Superior temporal gyrus (tissue), 1 donor: ENCODE data around the gene OSGIN1.

Source experiments
- DNase-seq: peaks from one replicate; pipeline ENCODE4 v3.0.0-alpha.2; 2016; ENCODE audit errors: extremely low spot score

Gene OSGIN1

DNA sequence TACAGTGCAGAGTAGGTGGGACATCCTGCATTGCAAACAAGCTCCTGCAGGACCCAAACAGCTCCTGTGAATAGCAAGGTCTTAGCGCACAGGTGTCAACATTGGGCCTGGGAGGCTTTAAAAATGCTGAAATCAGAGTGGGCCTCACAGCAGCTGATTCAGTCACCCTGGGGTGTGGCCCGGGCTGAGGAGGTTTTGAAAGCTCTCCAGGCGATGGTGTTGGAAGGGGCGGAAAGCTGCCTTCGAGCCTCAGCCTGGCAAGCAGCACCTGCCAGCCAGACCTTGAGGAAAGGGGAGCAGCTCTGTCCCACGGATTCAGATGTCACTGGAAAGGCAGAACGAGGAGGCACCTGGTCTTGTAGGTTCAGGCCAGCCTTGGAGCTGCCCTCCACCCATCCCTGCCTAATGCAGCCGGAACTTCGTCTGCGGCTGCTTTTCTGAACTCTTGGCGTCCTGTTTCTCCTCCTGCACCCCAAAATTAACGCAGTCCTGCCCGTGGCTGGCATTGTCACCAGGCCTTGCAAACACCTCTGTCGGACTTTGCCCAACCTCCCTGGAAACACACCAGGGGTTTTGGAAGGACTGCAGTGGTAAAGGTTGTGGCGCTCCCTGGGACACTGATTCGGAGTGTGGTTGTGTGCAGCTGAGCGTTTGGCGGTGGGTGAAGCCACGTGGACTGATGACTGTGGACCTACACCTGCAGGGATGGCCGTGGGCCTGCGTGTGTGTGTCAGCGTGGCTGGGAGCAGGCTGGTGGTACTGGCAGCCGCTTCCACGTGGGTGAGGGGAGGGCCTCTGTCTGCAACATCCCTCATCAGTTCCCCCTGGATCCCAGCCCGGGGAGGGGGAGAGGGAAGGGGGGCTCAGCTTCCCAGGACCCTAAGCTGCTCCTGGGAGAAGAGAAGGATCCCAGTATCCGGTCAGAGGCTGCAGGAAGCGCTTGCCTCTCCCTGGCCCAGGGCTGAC is 18.4 kb downstream of the OSGIN1 start:
- no peak for DNase-seq

DNA sequence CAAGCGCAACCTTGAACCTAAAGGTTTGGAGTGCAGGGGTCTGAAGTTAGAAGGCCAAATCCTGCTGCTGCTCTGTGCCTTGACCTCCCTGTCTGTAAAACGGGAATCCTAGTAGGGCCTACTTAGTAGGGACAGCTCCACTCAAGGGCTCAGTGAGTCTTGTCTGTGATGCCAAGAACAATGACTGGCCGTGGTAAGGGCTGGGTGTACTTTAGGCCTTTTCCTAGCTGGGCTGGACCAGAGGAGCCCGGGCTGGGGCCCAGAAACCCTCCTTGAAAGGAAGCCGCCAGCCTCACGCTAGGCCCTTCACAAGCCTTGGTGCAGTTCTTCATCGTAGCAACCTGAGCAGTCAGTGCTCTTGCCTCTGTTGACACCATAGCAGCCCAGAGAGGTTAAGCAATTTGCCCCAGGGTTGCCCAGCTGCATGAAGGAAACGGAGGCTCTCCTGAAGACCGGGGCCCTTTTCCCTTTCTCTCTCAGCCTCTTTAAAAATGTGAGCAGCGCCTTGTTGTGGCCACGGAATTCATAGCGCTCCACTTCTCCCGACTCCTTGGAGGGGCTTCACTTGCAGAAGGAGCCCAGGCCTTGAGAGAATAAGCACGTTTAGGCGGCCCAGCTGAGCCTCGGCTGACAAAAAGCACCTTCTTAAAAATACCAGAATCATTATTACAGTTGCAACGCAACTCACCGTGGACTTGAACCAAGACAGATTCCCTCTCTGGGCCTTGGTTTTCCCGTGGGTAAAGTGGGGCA is 19.4 kb downstream of the OSGIN1 start:
- DNase-seq: no peak

DNA sequence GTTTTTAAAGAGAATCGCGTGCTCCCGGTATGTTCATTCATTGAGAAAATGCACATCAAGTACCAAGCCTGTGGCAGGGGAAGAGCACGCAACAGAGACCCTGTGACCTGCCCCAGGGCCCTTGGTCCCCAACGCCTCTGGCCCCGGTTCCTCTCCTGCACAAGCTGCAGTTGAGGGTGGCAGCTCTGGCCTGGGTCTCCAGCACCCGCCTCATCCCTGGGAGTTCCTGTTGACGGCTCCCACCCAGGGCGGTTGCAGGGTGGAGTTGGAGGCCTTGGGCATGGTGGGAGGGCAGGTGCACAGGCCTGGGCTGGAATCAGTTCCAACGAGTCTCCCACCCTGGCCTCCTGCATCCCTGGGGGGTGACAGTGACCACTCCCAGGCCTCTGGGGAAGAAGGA is 20.0 kb downstream of the OSGIN1 start:
- no peak for DNase-seq

DNA sequence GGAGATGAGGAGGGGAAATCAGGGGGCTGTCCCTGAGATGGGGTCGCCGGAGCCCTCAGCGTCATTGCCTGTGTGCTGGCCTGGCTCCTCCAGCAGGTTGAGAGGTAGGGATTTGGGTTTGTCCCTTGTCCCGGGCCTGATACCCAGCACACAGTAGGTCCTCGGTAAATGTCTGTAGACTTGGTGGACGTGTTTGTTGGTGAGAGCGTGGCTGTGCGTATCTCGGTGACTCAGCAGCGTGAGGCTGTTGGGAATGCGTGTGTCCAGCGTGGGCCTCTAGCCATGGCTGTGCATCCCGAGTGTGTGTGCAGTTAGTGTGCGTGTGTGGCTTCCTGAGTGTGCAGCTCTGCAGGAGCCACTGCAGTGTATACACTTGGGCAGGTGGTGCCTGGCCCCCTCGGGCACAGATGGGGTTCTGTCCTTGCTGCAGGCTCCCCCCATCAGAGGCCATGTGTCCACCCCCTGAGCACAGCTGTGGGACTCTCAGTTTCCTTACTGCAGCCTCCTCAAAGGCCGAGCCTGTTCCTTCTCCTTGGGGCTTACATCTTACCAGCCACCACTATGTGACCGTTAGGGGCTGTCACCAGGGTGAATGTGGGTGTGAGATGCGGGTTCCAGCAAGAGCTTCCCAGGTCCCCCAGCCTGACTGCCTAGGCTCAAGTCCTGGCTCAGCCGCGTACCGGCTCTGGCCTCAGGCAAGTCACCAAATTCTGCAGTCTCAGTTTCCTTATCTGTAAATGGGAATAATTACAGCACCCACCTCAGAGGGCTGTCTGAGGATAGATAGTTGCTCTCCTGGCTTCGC is 20.7 kb downstream of the OSGIN1 start:
- no peak for DNase-seq

DNA sequence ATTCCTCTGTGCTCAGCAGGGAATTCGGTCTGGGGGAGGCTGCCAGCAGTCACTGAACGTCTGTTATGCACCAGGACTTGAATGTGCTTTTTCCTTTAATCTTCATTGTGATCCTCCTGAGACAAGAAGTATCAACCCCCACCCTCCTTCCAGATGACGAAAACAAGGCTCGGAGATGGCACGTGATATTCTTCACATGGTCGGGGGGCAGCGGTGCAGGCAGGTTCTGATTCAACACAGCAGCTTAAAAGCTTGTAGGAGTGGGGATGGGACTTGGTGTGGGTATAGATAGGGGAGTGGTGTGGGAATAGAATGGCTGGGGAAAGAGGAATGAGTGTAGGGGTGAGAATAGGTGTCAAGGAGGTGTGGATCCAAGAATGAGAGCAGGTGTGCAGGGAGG is 21.4 kb downstream of the OSGIN1 start:
- no peak for DNase-seq

DNA sequence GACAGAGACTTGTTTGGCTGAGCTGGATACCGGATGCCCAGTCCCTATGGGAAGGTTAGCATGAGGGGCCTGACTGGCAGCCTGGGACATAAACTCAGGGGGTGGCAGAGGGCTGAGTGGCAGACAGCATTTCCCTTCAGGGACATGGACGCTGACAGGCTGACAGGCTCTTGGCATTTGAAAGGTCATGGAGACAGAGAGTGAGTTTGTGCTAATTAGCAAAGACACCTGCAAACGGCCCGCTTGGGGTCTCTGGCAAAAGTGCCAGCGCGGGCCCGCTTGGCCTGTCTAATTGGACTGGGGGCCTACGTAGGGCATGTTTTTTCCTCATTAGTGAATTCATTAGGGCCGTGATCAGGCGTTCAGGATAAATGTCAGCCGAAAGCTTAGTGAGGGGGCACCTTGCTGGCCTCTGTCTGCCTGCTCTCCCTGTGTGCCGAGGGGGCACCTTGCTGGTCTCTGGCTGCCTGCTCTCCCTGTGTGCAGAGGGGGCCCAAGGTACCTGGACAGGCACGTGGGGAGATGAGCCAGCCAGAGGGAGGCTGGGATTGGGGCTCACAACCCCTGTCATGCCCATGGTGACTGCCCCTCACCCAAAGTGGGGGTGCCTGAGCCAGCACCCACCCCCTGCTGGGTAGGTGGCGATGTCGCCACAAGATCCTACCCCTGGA is 22.7 kb downstream of the OSGIN1 start:
- DNase-seq: no peak

DNA sequence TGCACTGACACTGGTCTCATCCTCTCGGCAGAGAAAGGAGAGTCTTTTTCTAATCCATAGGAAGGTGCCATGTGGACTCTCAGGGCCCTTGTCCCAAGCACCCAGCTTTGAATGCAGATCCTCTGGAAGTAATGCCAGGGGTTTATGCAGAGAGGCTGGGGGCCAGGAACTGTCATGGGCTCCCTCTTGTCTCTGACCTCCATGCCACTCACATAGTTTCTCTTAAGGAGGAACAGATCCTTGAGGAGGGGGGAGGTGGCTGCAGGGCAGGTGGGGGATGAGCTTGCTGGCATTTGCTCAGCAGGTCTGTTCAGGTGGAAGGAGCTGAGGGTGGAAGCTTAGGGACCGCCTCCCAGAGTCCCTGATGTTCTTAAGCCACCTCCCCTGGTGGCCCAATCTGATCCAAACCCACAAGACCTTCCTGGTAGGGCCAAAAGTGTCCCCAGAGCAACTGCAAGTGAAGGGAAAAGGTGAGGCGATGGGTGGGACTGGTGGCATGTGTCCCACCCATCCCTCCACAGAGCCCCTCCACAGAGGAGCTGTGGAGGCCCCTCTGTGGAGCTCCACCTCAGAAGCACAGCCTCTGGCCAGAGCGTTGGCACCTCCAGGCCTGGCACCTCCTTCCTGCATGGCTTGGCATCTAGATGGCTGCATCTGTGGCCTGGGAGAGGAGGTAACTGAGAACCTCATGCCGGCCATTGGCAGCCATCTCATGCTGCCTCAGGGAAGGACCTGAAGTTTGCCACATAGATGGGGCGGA is 24.2 kb downstream of the OSGIN1 start:
- DNase-seq: no peak

DNA sequence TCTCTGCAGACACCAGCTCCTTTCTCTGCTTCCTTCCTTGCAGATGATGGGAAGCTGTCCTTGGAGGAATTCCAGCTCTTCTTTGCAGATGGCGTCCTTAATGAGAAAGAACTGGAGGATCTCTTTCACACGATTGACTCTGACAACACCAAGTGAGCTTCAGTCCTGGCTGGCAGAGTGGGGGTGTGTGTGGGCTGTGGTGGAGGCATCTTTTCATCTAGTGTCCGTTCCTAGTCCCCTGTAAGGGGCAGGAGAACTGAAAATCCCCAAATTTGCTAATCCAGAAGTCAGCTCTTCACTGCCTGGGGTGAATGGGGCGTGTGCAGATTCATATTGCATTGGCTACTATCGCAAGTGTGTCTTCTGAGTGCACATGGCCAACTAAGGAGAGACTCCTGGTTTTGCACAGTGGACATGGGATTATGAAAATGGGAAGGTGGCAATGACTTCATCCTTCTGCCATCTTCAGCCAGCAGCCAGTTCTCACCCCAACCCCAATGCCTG is 25.4 kb downstream of the OSGIN1 start:
- DNase-seq: no peak

DNA sequence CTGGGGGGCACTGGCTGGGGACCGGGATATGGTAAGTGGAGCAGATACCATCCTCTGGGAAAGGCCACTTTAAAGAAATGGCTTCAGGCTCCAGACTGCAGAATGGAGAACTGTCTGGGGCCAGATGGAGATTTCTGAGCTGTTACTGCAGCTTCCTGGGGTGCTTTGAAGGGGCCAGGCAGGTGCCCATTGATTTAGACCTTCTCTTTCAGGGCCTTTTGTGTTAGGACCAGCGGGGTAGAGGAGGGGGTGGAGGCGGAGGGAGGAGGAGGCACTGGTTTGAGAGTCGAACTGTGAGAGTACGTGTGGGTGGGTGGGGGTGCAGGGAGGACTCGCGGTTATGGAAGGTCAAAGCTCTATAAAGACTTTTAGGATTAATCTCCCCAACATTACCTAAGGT is 26.4 kb downstream of the OSGIN1 start:
- no peak for DNase-seq

DNA sequence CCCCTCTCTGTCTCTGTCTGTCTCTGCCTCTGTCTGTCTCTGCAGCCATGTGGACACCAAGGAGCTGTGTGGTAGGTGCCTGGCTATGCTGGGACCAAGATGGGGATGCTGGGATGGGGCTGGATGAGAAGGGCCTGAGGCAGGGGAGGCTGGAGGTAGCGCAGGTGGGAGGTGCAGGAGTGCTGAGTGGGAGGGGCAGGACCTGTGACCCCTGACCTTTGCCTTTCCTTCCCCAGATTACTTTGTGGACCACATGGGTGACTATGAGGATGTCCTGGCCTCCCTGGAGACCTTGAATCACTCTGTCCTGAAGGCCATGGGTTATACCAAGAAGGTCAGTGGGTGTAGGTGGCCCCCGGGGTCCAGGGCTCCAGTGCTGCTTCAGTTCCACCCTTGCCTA is 27.8 kb downstream of the OSGIN1 start:
- DNase-seq: no peak

DNA sequence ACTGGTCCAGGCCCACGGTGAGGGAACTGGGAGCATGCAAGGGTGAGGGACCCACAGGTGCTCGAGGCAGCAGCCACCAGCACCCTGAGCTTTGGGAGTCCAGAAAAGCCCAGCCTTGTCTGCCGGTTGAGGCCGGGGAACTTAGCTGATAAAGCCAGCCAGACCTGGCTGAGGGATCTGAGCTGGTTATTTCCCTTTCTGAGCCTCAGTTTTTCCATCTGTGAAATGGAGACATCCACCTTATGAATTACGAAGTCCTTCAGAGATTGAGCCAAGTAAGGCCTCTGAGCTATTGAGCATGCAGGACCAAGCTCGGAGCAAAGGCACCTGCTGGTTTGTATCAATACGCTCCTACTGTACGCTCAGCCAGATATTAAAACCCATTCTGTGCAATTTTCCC is 28.8 kb downstream of the OSGIN1 start:
- DNase-seq: no peak

DNA sequence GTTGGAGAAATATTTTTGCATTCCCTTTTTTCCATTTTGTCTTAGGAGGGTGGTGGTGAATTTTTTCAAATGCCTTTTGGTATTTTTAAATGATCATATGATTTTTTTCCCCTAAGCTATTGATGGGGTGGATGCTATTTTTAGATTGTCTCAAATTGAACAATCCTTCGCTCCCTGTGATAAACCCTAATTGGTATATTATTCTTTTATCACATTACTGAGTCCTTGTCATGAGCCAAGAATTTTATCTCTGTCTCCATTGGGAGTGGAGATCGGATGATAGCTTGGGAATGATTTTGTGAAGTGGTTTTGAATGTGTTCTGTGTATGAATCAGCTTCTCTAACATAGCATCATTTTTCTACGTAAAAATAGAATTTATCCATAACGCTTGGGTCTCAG is 30.5 kb downstream of the OSGIN1 start:
- DNase-seq: no peak

DNA sequence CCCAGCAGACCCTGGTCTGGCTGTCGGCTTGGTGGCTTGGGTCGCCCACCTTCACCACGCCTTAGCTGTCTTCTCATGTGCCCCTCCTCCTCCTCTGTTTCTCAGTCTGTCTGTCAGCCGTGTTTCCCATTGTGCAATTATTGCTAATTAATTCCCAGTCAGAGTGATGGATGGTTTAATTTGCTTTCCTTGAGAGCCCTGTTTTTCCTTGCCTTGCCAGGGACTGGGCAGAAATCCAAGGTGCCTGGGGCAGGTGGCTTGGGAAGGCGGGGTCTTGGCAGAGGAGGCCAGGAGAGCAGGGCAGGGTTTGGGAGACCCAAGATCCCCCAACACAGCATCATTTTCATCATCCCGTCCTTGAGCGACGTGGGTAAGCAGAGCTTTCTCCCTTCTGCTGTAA is 36.3 kb downstream of the OSGIN1 start:
- no peak for DNase-seq

DNA sequence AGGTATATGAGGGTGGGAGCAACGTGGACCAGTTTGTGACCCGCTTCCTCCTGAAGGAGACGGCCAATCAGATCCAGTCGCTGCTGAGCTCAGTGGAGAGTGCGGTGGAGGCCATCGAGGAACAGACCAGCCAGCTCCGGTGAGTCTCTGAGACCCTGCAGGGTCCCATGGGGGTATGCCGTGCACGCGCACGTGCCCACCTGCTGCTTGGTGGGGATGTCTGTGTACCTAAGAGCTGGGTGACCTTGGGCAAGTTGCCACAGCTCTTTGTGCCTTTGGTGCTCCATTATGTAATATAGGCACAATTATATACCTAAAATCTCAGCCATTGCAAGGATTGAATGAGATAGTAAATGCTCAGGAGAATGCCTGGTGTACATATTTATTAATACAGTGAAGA is 37.5 kb downstream of the OSGIN1 start:
- DNase-seq: no peak

DNA sequence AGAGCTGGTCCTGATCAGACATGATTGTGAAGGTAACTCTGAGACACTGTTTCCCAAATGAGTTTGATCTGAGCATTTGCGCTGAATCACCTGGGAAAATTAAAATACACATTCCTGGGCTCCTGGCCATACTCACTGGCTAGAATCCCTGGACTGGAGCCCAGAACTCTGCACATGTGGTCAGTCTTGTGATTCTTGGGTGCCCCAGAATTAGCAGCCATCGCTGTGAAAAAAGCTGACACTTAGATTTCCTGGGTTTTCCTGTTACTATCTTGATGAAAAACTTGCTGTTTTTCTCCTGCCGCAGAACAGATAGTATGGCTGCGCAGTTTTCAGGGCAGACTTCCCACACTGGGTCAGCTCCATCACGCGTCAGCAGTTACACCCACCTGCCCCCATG is 39.6 kb downstream of the OSGIN1 start:
- peak; percentile 69 for DNase-seq

DNA sequence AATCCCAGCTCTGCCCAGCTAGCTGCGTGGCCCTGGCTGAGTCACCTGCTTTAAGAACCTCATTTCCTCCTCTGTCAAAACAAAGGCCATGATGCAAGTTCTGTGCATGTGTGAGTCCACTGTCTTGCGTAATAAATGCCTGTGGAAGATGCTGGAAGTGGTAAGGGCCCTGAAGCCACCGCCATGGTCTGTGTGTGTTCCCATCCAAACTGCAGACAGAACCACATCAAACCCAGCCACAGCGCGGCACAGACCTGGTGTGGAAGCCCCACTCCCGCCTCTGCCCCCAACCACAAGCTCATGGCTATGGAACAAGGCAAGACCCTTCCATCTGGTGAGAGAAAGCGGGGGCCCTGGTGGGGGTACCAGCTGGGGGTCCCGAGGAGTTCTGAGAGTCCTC is 41.0 kb downstream of the OSGIN1 start:
- DNase-seq: no peak

DNA sequence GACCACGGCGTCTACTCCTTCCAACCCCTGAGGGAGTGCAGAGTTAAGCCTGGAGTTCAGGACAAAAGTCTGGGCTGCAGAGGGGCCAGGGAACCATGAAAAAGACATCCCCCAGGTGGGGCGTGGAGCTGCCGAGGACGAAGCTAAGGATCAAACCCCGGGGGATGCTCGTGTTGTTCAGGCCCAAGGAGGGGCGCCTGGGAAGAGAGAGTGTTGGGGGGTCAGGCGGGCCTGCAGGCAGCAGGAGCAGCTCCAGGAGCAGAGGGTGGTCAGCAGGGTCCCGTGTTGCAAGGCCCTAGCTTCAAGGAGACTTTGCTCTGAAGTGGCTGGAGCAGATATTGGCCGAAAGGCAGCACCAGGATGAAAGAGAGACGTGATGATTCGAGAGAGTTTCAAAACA is 41.7 kb downstream of the OSGIN1 start:
- no peak for DNase-seq

DNA sequence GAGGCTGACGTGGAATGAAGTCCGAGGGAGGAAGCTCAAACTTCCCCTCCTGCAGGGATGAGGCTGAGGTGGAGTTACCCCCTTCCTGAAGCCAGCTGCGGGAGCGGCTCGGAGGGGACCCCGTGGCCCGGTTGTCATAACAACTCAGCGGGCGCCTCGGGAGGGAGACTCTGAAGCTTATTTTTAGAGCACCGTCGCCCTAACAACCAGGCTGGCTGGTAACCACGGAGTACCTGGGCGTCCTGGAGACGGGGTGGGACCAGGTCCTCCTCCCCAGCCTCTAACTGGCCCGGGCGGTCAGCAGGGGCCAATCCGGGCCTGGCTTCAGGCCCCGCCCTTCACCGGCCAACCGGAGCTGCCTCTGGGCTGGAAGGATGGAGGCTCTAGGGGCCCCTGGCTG is 42.7 kb downstream of the OSGIN1 start:
- no peak for DNase-seq

DNA sequence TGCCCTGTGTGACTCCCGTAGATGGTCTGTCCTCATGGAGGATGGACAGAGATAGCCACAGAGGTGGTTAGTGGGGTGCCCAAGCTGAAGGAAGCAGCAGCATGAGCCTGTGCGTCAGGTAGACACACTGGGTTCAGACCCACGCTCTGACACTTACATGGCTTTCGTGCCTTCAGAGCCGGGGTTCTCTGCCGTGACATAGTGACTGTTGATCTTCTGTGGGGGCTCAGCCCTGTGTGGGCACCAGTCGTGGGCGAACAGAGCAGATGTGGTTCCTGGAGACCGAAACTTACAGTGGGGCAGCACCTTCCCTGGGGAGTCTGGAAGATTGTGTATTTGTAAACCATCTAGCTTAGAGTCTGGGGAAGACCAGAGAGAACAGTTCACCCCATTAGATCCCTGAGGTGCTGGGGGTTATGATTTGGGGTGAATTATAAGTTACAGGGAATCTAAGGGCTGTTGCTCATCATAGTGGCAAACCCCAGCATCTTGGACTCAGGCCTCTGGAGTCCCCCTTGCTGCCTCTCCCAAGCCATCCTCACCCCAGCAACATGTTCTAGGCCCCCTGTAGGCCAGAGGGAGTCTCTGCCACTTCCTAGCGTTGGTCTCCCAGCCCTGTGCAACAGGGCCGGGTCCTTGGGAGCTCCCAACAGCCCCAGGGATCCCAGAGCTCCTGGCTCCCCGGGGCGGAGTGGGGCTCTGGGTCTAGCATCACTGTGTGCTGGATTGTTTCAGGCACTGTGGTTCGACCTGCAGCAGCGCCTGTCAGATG is 43.6 kb downstream of the OSGIN1 start:
- no peak for DNase-seq

DNA sequence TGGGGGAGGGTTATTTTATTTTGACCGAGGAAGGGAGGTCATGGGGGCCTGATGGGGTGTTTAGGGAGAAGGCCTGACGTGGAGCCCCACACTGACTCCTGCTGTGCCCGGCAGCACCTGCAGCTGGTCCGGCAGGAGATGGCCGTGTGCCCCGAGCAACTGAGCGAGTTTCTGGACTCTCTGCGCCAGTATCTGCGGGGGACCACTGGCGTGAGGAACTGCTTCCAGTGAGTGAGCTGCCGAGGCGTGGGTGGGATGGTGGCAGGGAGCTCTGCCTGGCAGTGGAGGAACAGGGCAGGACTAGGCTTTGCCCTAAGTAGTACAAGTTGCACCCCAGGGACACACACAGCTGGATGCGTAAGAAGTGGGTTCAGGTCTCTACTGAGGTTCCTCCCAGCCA is 45.1 kb downstream of the OSGIN1 start:
- no peak for DNase-seq
